ENCODE results near the gene PCK1.
"Not testable (repeated sequence)": the region's sequence is repeated elsewhere in the genome, so short reads cannot be mapped to it uniquely, and the experiment has no call there.

Gene PCK1

GRCh38 chr20:57560554-57561355 lies at the start of gene PCK1:
TSS of gene PCK1 (plus strand) at chr20:57561110. CDS start at chr20:57561412, 302 bp downstream.
- no peak for DNase-seq

GRCh38 chr20:57511709-57512108 lies 49.2 kb upstream of the PCK1 start:
- DNase-seq: not testable (repeated sequence)

DNA sequence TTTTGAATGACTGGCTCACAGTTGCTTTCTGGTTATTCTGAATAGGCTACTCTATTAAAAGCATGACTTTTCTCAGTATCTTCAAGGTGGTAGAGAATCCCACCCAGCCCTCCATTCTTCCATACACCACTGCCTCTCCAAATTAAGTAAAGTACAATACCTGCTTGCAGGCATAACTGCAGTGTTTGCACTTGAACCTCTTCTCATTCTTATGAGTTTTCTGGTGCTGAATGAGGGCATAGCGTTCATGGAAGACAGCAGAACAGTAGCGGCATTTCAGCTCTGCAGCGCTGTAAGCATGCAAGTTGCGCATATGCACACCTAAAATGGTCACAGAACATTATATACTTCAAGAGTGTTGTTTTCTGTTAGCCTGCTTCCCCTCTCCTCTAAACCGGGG lies 48.5 kb upstream of the PCK1 start:
- DNase-seq: no peak

DNA sequence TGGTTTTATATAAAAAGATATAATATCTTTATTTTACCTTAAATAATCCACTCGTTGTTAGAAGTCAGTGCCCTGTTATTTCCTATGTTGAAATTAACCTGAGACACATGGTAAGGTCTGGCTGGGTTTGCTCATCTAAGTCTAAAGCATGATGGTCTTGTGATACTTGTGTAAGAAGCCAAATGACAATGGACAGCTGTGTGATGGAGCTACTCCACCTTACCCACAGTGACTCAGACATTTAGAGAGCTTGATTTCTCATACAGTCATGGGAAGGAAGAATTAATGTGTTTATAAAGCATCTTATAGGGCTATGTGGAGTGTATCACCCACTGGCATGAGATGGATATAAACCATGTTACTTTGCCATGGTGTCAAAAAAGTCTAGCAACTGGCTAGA lies 47.7 kb upstream of the PCK1 start:
- no peak for DNase-seq

GRCh38 chr20:57514273-57514751 lies 46.6 kb upstream of the PCK1 start:
- no peak for DNase-seq

DNA sequence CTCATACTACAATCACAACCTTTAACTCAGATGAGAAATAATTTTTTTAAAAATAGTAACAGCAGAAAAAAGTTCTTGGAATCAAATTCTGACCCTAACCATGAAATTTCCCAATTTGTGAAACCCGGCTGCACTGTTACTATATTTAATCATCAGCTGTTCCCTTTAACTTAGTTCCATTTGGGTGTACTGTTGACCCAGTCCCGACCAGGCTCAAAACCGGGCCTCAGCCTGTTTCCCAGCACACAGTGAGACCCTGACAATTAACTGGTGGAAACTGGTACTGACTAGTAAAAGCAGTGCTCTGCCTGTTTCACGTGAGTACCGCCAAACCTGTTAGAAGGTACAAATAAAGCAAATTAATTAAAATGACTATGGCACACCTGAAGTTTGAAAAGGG lies 43.0 kb upstream of the PCK1 start:
- no peak for DNase-seq

GRCh38 chr20:57522380-57523140 lies 38.4 kb upstream of the PCK1 start:
- DNase-seq: no peak

DNA sequence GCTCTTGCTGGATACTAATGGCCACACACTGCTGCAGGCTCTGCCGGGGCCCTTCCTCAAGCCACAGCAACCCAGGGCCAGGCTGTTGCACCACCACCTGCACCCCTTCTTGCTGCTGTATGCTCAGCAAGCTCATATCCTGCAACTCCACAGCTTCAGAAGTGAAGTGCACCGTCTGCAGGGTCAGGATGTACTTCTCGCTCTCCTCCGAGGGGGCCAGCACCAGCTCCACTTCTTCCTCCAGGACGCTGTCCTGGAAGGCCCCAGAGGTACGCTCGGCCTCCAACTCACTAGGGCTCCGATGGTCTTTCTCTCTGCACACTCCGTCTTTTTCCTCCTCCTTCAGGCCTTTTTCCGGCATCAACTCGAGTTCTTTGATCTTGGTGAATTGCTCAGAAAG lies 37.1 kb upstream of the PCK1 start:
- DNase-seq: no peak

GRCh38 chr20:57524511-57525176 lies 36.3 kb upstream of the PCK1 start, which contains the start of gene CTCFL:
TSS of gene CTCFL (minus strand) at chr20:57525140. CDS start at chr20:57524205, 935 bp downstream.
- no peak for DNase-seq

DNA sequence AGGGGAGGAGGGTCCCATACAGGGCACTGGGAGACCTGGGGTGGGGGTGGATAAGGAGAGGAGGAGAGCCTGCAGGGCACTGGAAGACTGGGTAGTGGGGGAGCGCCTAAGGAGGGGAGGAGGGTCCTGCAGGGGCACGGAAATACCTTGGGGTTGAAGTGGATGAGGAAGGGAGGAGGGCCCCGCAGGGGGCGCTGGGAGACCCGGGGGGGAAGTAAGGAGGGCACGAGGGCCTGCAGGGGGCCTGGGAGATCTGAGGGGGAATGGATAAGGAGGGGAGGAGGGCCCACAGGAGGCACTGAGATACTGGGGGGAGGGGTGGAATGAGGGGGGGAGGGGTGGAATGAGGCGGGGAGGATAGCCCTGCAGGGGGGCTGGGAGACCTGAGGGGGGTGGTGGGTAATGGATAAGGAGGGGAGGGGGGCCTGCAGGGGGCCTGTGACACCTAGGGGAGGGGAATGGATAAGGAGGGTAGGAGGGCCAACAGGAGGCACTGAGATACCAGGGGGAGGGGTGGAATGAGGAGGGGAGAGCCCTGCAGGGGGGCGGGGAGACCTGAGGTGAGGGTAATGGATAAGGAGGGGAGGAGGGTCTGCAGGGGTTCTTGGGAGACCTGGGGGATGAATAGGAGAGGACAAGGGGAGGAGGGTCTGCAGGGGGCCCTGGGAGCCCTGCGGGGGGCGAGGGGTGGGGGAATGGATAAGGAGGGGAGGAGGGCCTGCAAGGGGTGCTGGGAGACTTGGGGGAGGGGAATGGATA lies 35.4 kb upstream of the PCK1 start:
- DNase-seq: no peak

DNA sequence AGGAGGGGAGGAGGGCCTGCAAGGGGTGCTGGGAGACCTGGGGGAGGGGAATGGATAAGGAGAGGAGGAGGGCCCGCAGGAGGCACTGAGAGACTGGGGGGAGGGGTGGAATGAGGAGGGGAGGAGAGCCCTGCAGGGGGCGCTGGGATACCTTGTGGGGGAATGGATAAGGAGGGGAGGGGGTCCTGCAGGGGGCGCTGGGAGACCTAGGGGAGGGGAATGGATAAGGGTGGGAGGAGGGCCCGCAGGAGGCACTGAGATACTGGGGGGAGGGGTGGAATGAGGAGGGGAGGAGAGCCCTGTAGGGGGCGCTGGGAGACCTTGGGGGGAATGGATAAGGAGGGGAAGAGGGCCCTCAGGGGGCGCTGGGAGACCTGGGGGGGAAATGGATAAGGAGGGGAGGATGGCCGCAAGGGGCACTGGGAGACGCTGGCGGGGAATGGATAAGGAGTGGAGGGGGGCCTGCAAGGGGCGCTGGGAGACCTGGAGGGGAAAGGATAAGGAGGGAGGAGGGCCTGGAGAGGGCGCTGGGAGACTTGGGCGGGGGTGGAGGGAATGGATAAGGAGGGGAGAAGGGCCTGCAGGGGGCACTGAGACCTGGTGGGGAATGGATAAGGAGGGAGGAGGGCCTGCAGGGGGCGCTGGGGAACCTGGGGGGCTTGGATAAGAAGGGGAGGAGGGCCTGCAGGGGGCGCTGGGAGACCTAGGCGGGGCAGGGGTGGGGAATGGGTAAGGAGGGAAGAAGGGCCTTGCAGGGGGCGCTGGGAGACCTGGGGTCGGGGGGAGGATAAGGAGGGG lies 34.6 kb upstream of the PCK1 start:
- no peak for DNase-seq

DNA sequence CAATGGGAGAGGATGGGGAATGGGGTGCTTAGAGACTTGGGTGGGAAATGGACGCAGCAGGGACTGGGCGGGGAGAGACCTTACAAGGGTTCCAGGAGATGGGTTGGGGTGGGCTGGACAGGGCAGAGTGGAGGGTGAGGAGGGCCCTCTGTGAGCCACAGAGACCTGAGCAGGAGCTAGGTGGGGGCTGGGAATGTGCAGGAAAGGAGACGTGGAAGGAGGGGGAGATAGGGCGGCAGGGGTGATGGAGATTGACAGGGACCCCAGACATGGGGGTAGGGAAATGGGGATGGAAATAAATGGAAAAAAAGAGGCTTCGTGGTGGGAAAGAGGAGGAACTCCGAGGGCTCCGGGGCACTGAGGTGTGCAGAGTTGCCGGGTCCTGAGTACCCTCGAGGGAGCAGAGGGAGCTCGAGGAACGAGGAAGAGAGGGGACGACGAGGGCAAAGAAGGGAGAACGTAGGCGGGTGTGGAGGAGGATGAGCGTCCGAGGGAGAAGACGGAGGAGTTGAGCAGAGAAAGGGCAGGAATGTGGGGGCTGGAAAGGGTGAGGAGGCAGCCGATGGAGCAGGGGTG lies 33.9 kb upstream of the PCK1 start:
- DNase-seq: no peak

DNA sequence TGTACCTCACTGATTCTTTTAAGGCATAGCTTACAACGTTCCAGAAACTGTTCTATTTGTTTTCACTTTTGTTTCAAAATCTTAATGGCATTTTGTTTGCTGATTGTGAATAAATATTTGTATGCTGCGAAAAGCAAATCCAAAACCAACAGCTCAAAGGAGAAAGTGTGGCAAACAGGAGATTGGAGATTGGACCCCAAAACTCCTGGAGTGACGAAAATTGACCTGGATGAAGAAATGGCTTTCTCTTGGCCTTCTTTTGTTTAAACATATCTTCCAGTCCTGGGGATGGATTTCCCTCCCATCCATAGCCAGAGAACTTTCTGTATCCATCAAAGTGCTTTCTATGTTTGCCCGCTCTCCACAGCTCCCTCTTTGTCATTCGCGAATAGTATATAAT lies 33.2 kb upstream of the PCK1 start:
- no peak for DNase-seq

GRCh38 chr20:57528148-57528547 lies 32.8 kb upstream of the PCK1 start:
- DNase-seq: no peak

DNA sequence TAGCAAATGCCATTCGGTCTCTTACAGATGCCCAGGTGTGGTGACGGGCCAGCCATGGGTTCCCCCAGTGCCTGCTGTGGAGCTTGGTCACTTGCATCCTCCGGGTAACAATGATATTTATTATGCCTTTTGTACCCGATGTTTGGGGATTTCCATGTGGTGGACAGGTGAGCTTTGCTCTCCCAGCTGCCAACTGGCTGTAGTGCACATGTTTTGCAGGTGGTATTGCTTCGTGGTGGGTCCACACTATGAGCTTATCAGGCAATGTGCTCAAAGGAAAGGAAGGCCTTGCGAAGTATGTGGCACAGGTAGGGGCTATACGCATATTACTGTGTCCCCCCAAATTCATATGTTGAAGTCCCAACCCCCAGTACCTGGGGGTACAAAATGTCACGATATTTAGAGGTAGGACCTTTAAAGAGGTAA lies 31.7 kb upstream of the PCK1 start:
- no peak for DNase-seq

DNA sequence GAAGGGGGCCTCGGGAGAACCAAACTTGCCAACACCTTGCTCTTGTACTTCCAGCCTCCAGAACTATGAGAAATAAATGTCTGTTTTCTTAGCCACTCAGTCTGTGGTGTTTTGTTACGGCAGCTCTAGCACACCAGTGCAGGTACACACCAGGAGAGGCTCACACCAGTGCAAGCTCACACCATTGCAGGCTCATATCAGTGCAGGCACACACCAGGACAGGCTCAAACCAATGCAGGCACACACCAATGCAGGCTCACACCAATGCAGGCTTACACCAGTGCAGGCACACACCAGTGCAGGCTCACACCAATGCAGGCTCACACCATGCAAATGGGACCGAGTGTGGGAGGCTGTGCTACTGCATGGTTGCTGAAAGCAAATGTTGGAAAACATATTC lies 31.1 kb upstream of the PCK1 start:
- DNase-seq: no peak

DNA sequence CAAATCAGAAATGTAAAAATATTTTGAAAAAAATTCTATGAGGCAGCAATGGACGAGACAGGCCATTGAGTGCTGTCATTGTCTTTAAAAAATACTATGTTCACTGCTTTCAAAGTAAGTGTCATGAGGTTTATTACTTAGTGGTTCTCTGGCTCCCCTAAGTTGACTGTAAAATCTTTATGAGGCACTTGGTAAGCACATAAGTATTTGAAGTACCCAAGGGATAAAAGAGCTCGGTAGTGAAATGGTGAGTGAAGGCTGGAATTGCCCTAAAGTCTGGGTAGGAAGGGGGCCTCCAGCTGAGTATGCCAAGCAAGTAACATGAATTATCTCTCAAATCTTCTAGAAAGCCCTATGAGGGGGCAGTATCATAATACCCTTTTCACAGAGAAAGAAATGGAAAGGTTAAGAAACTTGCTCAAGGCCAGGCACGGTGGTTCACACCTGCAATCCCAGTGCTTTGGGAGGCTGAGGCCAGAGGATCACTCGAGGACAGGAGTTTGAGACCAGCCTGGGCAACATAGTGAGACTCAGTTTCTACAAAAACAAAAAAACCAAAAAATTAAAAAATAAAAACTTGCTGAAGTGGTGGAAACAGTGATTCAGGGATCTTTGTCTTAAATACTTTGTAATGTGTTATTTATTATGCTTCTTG lies 30.5 kb upstream of the PCK1 start:
- no peak for DNase-seq

GRCh38 chr20:57532104-57532503 lies 28.8 kb upstream of the PCK1 start:
- DNase-seq: no peak

- DNase-seq: no peak
These were observed 25.6 kb upstream of the PCK1 start for GRCh38 chr20:57535297-57535696.

GRCh38 chr20:57536120-57536708 lies 24.7 kb upstream of the PCK1 start:
- DNase-seq: no peak
